K562 (cell line): ENCODE results near the gene TNNT1. TPM values are rescaled to one million over a fixed set of nuclear protein-coding genes. Genes with fewer than 3 reads are reported as not detected.

Source experiments
- ARID3B ChIP-seq: fragments of 250-450 bp; sonication (Bioruptor Pico); IDR thresholded peaks from 2 replicates; pipeline ENCODE4 v1.4.0; 2020; ENCODE audit warnings: borderline replicate concordance
- CHD4 ChIP-seq: fragments of 200-600 bp; sonication (generic); IDR thresholded peaks from 3 replicates; pipeline ENCODE4 v1.6.1; 2012; ENCODE audit warnings: low read depth, mild to moderate bottlenecking, mixed read lengths, low read length, inconsistent platforms; ENCODE audit not compliant: insufficient read depth, insufficient replicate concordance, poor library complexity, severe bottlenecking
- ETS1 ChIP-seq: conservative IDR thresholded peaks from 2 replicates; pipeline ENCODE4 v1.6.1; 2011; ENCODE audit warnings: low read depth, mild to moderate bottlenecking, low read length; ENCODE audit not compliant: control insufficient read depth
- ETS2 ChIP-seq: IDR thresholded peaks from 2 replicates; pipeline ENCODE4 v1.6.1; 2016; ENCODE audit warnings: borderline replicate concordance, missing genetic modification characterization, mild to moderate bottlenecking, moderate library complexity, missing compliant biosample characterization; ENCODE audit not compliant: poor library complexity, severe bottlenecking
- FOXP1 ChIP-seq: sonication (generic); formaldehyde crosslinking; IDR thresholded peaks from 2 replicates; pipeline ENCODE4 v1.8.0; 2022; ENCODE audit warnings: mild to moderate bottlenecking, missing genetic modification reagents
- HMGN3 ChIP-seq: IDR thresholded peaks from 2 replicates; pipeline ENCODE4 v1.6.1; 2011; ENCODE audit warnings: borderline replicate concordance, low read depth, mild to moderate bottlenecking, mixed read lengths, low read length; ENCODE audit not compliant: insufficient read length; ENCODE audit errors: extremely low read depth
- NCOR1 ChIP-seq: fragments of 450-650 bp; IDR thresholded peaks from 2 replicates; pipeline ENCODE4 v1.6.1; 2016; ENCODE audit warnings: mild to moderate bottlenecking, moderate library complexity
- NFRKB ChIP-seq: fragments of 450-650 bp; IDR thresholded peaks from 2 replicates; pipeline ENCODE4 v1.6.1; 2016; ENCODE audit warnings: low read depth
- PHF8 ChIP-seq: fragments of 200-600 bp; sonication (generic); IDR thresholded peaks from 2 replicates; pipeline ENCODE4 v1.6.1; 2012; ENCODE audit warnings: mixed run types, mild to moderate bottlenecking, inconsistent platforms, low read length, moderate library complexity, borderline replicate concordance
- REST ChIP-seq, 2 experiments: fragments of 450-650 bp; formaldehyde crosslinking in 1 of 2; IDR thresholded peaks; 2 replicates each; pipeline versions ENCODE4 v1.4.0 to v1.6.1; 2014 to 2020; ENCODE audit warnings: mild to moderate bottlenecking in 2 of 2, borderline replicate concordance in 1 of 2, low read depth in 1 of 2
- SAFB2 ChIP-seq: fragments of 200-400 bp; formaldehyde crosslinking; IDR thresholded peaks from 2 replicates; pipeline ENCODE4 v1.6.1; 2018; ENCODE audit warnings: borderline replicate concordance, low read length, low read depth, moderate library complexity; ENCODE audit not compliant: severe bottlenecking
- SMARCE1 ChIP-seq: fragments of 450-650 bp; IDR thresholded peaks from 2 replicates; pipeline ENCODE4 v1.7.1; 2016; ENCODE audit warnings: mild to moderate bottlenecking
- SRF ChIP-seq, 2 experiments: fragments of 250-450, 450-650 bp in 1 of 2; sonication (Bioruptor Pico) in 1 of 2; sonication (generic) in 1 of 2; formaldehyde crosslinking; IDR thresholded peaks; 2 replicates each; pipeline versions ENCODE4 v1.5.0 to v1.5.1; 2020 to 2022; ENCODE audit warnings: mild to moderate bottlenecking in 1 of 2, missing genetic modification reagents in 1 of 2
- ZNF551 ChIP-seq: fragments of 250-450 bp; sonication (Bioruptor Pico); IDR thresholded peaks from 2 replicates; pipeline ENCODE4 v1.5.0; 2021; ENCODE audit warnings: mild to moderate bottlenecking, moderate library complexity
- ZNF764 ChIP-seq: fragments of 250-450 bp; sonication (Bioruptor Pico); IDR thresholded peaks from 2 replicates; pipeline ENCODE4 v1.4.0; 2020; ENCODE audit warnings: low read depth, mild to moderate bottlenecking, moderate library complexity
- polyA plus RNA-seq, 8 experiments: library from polyadenylated mRNA; depleted of rRNA in 4 of 8; stranded (reverse) in 5 of 8; unstranded in 3 of 8; fragments of >200 nt; fragmentation: Nextera tagmentation in 2 of 8; fragmentation: Illumina TruSeq in 1 of 8; extraction: Ambion mirVana in 2 of 8; extraction: Trizol in 1 of 8; gene quantifications; 2 replicates each; pipeline versions ENCODE4 v1.2.1 to v1.2.3, GENCODE V29; 2011 to 2014; ENCODE audit warnings: inconsistent platforms in 1 of 8, missing spikeins in 1 of 8
- total RNA-seq, 7 experiments: library from RNA; depleted of rRNA in 6 of 7; stranded (reverse); fragments of >200 nt in 6 of 7; fragmentation: Illumina TruSeq in 2 of 7; extraction: Trizol in 2 of 7; gene quantifications; 2 replicates each; pipeline versions ENCODE4 v1.2.1 to v1.2.3, GENCODE V29; 2011 to 2021; ENCODE audit warnings: low replicate concordance in 1 of 7

Gene TNNT1
- total and polyA plus RNA-seq, 9 of the 15 experiments (the other 6 are each of a cell fraction or from before 2014, with no cell fraction given): 31.8 to 390 (median 227) TPM

- TF ChIP-seq REST (IDR thresholded peaks at IDR 0.05; ENCODE audit: borderline replicate concordance) (peak; percentile 24; the same call in 1 of the 2 replicates), REST (CRISPR knock-in tag; IDR thresholded peaks at IDR 0.05; ENCODE audit: low read depth) (no peak), ETS1 (peak; percentile 89), FOXP1 (CRISPR knock-in tag) (0 out of 2 replicates have a peak, but pooled peaks have one; percentile 35), ETS2 (no peak), SMARCE1 (0 out of 2 replicates have a peak, but pooled peaks have one; percentile 13), HMGN3 (peak; percentile 31), ZNF551 (CRISPR knock-in tag) (no peak), ZNF764 (CRISPR knock-in tag) (no peak), SAFB2 (no peak), CHD4 (no peak), NFRKB (no peak), NCOR1 (no peak), SRF (CRISPR knock-in tag; IDR thresholded peaks at IDR 0.05) (0 out of 4 replicates have a peak, but pooled peaks of 1 of the 2 experiments have one; percentile 43), PHF8 (peak; percentile 34; the same call in 1 of the 2 replicates), ARID3B (CRISPR knock-in tag) (no peak)
Observed at GRCh38 chr19:55165952-55166529, 17.0 kb upstream of the TNNT1 start (continued).
